SK-N-MC (cell line): ENCODE measurements around the gene SNX24.

ENCODE experiments used
- EZH2 ChIP-seq: fragments of 200-600 bp; sonication (generic); IDR thresholded peaks from one replicate; pipeline ENCODE4 v1.6.1; 2017; ENCODE audit warnings: antibody characterized with exemption
- FOXP2 ChIP-seq: optimal IDR thresholded peaks from 2 replicates; pipeline ENCODE3; 2011; ENCODE audit warnings: mild to moderate bottlenecking, moderate library complexity; ENCODE audit not compliant: insufficient read depth; ENCODE audit errors: extremely low read length, control extremely low read depth
- POLR2AphosphoS5 ChIP-seq: IDR thresholded peaks from 2 replicates; pipeline ENCODE4 v1.6.1; 2012; ENCODE audit warnings: mild to moderate bottlenecking, low read depth, low read length, borderline replicate concordance

DNA sequence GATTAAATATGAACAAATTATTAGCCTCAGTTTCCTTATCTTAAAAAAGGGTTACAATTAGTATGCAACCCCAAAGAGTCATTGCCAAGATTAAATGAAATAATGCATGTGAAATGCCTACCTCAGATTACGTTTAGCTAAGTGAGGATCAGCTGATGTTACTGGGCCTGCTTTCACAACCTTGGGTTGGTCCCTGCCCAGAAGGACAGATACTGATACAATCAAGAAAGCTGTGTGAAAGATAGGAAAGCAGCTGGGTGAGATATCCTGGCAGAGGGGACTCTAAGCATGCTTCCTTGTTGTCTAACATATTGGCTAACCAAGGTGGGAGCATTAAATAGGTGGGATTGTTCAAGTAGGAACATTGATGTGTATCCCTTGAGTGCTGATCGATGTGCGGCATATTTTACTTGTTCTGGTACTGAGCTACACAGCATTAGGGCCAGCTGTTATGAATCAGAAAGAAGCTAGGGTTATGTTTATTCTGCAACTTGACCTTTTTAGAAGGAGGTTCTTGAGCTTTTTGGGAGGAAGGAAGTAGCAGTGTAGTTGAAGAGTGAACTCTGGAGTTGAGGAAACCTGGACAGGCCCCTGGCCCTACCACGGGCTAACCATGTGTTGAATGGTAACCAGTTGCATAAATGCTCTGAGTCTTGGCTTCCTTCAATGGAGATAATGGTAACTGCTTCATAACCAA is 28.9 kb downstream of the SNX24 start:
- TF ChIP-seq EZH2 = no peak
- TF ChIP-seq POLR2AphosphoS5 = no peak
- no peak for TF ChIP-seq FOXP2
